HG03432 (cell line): ENCODE data around the gene SEMA3F.
A peak's percentile ranks its signal among the peaks of the same experiment; 100 is the strongest.
"Not testable (repeated sequence)": the region's sequence is repeated elsewhere in the genome, so short reads cannot be mapped to it uniquely, and the experiment has no call there.

ENCODE experiments used
- ATAC-seq: cut with Tn5 transposase; IDR thresholded peaks from one replicate; pipeline ENCODE4 v1.9.1; 2021; ENCODE audit warnings: mild to moderate bottlenecking, moderate library complexity; ENCODE audit not compliant: unreplicated experiment

SEMA3F gene

DNA sequence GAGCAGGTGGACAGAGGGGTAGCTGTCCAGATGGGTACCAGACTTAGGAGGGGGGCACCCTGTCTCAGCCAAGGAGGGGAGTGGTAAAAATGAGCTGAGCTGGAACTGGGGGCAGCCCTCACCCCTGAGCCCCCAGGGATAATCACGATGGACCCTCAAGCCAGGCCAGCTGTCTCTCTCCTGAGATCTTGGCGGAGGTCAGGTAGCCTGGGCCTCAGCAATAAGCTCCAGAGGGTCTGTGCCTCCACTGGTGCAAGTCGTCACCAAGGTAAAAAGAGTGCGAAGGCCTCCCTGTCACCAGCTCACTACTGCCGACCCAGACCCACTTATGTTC, 55.0 kb downstream of the SEMA3F start:
- ATAC-seq: no peak

GRCh38 chr3:50210510-50211367, 55.6 kb downstream of the SEMA3F start:
- ATAC-seq: no peak

GRCh38 chr3:50211368-50211717, 56.2 kb downstream of the SEMA3F start:
- not testable (repeated sequence) for ATAC-seq

DNA sequence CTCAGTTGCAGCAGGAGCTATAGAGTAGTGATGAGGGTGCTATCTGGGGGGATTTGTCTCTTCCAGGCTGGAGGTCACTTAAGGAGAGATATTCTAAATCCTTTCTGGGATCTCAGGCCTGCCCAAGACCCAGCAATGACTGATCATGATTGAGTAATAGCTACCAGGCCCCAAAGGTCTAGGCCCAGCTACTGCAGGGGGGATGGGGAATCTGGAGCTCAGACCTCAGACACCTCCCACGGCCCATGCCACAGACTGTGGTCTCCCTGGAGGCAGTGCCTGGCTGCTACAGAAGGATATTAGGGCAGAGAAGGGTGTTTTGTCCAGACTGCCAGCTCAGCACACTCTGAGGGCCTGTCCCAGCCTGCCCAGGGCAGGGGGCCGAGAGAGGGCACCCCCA, 56.8 kb downstream of the SEMA3F start:
- no peak for ATAC-seq

DNA sequence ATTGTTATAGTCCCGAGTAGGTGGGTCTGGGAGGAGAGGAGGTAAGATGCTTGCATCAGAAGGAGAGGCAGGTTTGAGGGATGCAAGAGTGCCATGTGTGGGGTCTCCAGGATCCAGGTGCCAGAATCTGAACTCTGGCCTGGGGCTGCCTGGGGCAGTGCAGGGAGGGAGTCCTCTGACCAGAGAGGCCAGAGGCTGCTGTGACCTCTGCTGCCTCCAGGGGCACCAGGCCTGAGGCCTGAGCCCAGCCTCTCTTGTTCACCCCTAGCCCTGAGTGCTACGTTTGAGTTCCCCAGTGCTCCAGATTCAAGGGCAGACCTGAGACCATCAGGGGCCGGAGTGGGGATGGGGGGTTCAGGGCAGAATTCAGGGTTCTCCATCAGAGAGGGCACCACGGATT, 57.4 kb downstream of the SEMA3F start:
- no peak for ATAC-seq

GRCh38 chr3:50212971-50213370, 57.8 kb downstream of the SEMA3F start:
- ATAC-seq: no peak

GRCh38 chr3:50213373-50213772, 58.2 kb downstream of the SEMA3F start:
- no peak for ATAC-seq

- ATAC-seq: no peak
Observed at GRCh38 chr3:50214824-50215223, 59.7 kb downstream of the SEMA3F start.

GRCh38 chr3:50215529-50215928, 60.4 kb downstream of the SEMA3F start:
- no peak for ATAC-seq

GRCh38 chr3:50217681-50218080, 62.6 kb downstream of the SEMA3F start:
- no peak for ATAC-seq

DNA sequence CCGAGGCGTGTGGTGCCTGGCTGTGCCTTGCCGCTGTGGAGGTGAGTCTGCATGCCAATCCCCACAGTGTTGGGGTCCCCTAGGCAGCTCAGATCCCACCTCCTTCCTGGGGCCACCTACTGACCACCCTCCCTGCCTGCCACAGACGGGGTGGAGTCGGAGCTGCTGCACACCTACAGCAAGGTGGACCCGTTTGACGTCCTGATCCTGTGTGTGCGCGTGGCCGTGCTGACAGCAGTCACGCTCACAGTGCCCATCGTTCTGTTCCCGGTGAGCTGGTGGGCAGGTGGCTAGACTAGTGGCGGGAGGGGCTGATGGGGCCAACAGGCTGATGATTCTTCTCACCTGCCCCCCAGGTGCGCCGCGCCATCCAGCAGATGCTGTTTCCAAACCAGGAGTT, 63.3 kb downstream of the SEMA3F start:
- ATAC-seq: no peak

DNA sequence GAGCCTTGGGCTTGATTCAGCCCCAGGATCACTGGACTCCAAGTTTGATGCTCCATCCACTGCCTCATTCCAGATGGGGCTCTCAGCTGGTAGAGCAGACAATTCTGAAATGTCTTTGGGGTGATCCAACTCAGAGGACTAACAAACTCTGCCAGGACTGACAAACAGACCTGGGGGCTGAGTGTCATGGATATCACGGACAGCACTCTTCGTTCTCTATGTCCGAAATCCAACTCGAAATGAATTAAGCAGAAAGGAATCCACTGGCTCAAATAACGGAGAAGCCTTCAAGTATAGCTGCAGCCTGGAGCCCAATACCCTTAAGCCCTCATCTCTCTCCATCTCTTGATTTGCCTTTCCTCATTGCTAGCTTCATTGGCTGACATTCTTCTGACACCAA, 64.2 kb downstream of the SEMA3F start:
- ATAC-seq: no peak

GRCh38 chr3:50220109-50220508, 65.0 kb downstream of the SEMA3F start:
- no peak for ATAC-seq

- no peak for ATAC-seq
Observed at GRCh38 chr3:50221051-50221410, 65.9 kb downstream of the SEMA3F start.

GRCh38 chr3:50221411-50222168, 66.5 kb downstream of the SEMA3F start:
- ATAC-seq: no peak

DNA sequence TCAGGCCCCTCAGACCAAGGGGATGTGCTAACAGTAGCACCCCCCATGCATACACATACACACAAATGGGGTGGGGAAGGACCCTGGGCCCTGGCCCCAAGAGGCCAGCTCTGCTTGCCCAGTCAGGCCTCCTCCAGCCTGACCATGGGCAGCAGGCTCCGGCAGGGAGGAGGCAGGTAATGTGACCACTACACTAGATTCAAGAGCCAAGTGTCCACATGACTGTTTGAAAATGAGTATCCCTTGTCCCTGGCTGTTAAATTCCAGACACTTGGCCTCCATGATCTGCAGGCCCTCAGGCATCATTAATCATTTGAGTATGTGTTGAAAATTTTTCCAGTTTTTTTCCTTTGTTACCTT, 67.0 kb downstream of the SEMA3F start:
- no peak for ATAC-seq

DNA sequence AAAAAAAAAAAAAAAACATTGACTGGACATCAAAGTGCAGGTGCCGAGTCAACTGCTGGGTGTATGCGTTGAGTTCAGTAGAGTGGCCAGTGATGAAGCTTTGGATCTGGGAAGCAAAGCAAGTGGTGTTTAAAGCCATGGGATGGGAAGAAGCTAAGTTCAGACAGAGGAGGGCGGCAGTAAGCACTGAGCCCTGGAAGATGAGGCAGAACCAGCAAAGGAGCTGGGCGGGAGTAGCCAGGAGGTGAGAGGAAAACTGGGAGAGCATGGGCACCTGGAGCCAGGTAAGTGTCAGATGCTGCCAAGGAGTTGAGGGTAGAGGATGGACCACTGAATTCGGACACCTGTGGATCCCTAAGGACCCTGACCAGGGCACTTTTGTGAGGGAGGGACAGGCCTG, 69.5 kb downstream of the SEMA3F start:
- no peak for ATAC-seq

DNA sequence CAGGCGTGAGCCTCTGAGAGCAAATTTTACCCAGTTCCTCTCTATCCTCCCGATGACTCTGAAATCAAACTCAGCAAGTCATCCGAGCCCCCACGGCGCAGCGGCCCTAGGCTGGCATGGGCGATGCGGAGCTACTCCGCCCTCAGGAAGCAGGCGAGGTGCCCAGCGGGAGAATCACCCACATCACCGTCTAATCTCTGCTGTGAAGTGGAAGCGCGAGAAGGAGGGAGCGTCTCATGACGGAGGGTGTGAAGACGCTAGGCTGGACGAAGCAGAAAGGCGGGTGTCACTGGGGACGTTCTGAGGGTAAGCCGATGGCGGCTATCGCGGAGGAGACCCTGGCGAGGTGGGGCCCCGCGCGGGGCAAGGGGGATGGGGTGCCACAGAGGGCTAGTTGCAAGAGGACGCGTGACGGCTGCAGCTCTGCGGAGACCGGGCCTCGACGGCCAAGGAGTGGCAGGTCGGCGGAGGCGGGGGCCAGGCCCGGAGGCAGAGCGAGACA, 71.8 kb downstream of the SEMA3F start:
- peak; percentile 17 for ATAC-seq

- ATAC-seq: peak; percentile 83
Observed at GRCh38 chr3:50227390-50228183, 72.5 kb downstream of the SEMA3F start.

DNA sequence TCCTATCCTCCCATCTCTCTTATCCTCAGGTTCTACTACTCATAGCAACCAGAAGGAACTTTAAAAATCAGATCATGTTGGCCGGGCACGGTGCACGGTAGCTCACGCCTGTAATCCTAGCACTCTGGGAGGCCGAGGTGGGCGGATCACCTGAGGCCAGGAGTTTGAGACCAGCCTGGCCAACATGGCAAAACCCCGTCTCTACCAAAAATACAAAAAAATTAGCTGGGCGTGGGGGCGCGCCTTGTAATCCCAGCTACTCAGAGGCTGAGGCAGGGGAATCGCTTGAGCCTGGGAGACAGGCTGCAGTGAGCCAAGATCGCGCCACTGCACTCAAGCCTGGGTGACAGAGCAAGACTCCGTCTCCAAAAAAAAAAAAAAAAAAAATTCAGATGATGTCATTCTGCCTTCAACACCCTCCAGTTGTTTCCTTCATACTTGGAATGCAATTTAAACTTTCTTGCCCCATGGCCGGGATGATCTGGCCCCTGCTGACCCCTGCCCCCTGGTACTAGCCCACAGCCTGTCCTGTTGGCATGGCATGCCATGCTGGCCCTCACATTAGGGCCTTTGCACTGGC, 73.2 kb downstream of the SEMA3F start:
- ATAC-seq: not testable (repeated sequence)

DNA sequence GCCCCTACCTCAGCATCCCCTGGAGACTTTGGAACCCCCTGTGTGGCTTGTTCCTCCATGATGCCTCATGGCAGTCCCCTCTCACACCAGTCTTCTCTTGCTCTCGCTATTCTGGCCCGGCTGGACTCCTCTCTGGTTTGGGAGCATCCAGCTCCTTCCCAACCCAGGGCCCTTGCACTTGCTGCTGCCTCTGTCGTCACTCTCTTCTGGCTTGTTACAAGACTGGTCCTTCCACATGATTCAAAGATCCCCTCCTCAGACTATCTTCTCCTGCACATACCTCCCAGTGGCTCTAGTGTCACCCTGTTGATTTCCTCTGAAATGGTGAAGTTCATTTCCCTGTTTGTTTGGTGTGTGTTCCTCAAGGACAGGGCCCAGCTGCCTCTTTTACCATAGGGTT, 74.4 kb downstream of the SEMA3F start:
- no peak for ATAC-seq
